Peyer's patch (tissue), 4 donors: Measurements from ENCODE around the gene C12orf57. TPM values are rescaled to one million over a fixed set of nuclear protein-coding genes. Genes with fewer than 3 reads are reported as not detected.
A peak's percentile ranks its signal among the peaks of the same experiment; 100 is the strongest.

ENCODE experiments used
- DNase-seq, 3 donors: peaks; one replicate each; pipeline ENCODE4 v3.0.0-alpha.2; 2017 to 2019
- H3K27ac ChIP-seq, 4 donors: fragments of 200-600 bp; sonication (generic); one replicate each; pipeline ENCODE4 v1.5.1; 2016 to 2019
- H3K27me3 ChIP-seq, 2 donors: fragments of 200-600 bp; sonication (generic); one replicate each; pipeline ENCODE4 v1.5.1; 2019
- H3K36me3 ChIP-seq, 3 donors: fragments of 200-600 bp; sonication (generic); one replicate each; pipeline ENCODE4 v1.5.1; 2016 to 2019
- H3K4me1 ChIP-seq, 4 donors: fragments of 200-600 bp; sonication (generic); one replicate each; pipeline ENCODE4 v1.5.1; 2016 to 2019
- H3K4me3 ChIP-seq, 4 donors: fragments of 200-600 bp; sonication (generic); 1 replicate in 3 of 4; 2 replicates in 1 of 4; pipeline ENCODE4 v1.5.1; 2016 to 2019; ENCODE audit warnings: mild to moderate bottlenecking in 1 of 4
- H3K9me3 ChIP-seq, 4 donors: fragments of 200-600 bp; sonication (generic); one replicate each; pipeline ENCODE4 v1.5.1; 2016 to 2019; ENCODE audit warnings: mild to moderate bottlenecking in 1 of 4
- POLR2A ChIP-seq, 2 donors: fragments of 450-650 bp; IDR thresholded peaks; one replicate each; pipeline ENCODE4 v1.5.1; 2017; ENCODE audit warnings: antibody characterized with exemption in 2 of 2, mild to moderate bottlenecking in 2 of 2, moderate library complexity in 2 of 2
- total RNA-seq, 4 donors: library from RNA; depleted of rRNA; stranded (reverse); fragments of >200 nt; gene quantifications; one replicate each; pipeline ENCODE4 v1.1.0, GENCODE V29; 2016
- TF ChIP-seq, protein P1 (sequence below), 6 experiments: fragments of 450-650 bp in 4 of 6; fragments of 200-600 bp in 2 of 6; sonication (generic) in 1 of 6; IDR thresholded peaks; one replicate each; pipeline ENCODE4 v1.5.1; 2017 to 2019; ENCODE audit warnings: antibody characterized with exemption in 6 of 6, mild to moderate bottlenecking in 3 of 6, moderate library complexity in 1 of 6

The C12orf57 gene
- total RNA-seq, 4 donors from 2014 or later = 146 to 339 (median 156) TPM

DNA sequence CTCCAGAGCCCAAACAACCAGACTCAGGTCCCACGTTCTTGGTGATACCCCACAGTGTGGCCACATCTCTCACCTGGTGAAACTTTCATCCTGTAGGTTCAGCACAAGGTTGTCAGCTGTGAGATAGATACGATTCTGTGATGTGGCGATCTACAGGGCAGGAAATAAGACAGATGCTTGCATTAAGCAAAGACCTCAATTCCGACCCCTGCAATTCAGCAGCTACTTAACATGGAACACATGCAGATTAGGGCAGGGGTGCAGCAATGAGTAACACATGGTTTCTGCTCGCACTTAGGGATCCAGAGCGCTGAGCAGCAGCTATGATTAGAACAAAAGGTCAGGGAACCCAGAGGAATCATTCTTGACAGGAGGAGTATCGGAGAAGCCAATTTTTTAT lies 22.5 kb downstream of the C12orf57 start:
- Histone ChIP-seq H3K4me1 (peaks cover 1 to 58% (median 25%) of the 10 kb centered on the region in 4 donors), H3K4me3 (no peak overlapping the region), H3K27ac (peak overlapping the region in 3 of 4 donors; percentile 61 to 100 (median 97)), H3K27me3 (no peaks in the 10 kb centered on the region), H3K9me3 (no peaks in the 10 kb centered on the region), H3K36me3 (peaks cover 0 to 40% (median 0%) of the 10 kb centered on the region in 3 donors)
- peak in 1 of 3 donors; percentile 33 for DNase-seq
- TF ChIP-seq POLR2A (IDR thresholded peaks at IDR 0.05) = no peak
- TF ChIP-seq, protein P1, sequence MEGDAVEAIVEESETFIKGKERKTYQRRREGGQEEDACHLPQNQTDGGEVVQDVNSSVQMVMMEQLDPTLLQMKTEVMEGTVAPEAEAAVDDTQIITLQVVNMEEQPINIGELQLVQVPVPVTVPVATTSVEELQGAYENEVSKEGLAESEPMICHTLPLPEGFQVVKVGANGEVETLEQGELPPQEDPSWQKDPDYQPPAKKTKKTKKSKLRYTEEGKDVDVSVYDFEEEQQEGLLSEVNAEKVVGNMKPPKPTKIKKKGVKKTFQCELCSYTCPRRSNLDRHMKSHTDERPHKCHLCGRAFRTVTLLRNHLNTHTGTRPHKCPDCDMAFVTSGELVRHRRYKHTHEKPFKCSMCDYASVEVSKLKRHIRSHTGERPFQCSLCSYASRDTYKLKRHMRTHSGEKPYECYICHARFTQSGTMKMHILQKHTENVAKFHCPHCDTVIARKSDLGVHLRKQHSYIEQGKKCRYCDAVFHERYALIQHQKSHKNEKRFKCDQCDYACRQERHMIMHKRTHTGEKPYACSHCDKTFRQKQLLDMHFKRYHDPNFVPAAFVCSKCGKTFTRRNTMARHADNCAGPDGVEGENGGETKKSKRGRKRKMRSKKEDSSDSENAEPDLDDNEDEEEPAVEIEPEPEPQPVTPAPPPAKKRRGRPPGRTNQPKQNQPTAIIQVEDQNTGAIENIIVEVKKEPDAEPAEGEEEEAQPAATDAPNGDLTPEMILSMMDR (IDR thresholded peaks at IDR 0.05) = no peak

DNA sequence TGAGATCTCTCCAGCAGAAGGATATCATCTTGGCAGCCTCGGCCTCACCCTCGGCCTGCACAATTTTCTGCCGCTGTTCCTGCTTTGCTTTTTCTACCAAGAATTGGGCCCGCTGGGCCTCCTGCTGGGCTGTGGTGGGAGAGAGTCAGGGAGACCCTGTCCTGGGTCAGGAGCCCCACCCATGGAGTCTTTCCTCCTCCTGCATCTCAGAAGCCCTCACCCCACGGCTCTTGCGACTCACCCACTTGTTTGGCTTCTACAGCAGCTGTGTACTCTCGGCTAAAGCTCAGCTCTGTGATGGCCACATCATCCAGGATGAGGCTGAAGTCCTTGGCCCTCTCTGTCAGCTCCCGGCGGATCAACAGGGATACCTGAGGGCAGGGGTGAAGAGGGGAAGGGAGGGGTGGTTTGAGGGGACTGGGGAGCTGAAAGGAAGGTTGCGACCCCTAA lies 23.9 kb downstream of the C12orf57 start:
- no peaks in the 10 kb centered on the region for H3K27me3 ChIP-seq
- H3K4me1 ChIP-seq = peaks cover 5 to 54% (median 18%) of the 10 kb centered on the region in 4 donors
- no peaks in the 10 kb centered on the region for H3K9me3 ChIP-seq
- H3K36me3 ChIP-seq = peaks cover 0 to 40% (median 0%) of the 10 kb centered on the region in 3 donors
- peak in 2 of 3 donors; percentile 49 to 58 for DNase-seq
- TF ChIP-seq, protein P1 (IDR thresholded peaks at IDR 0.05) = no peak
- peak in 1 of 2 donors; percentile 27 for TF ChIP-seq POLR2A (IDR thresholded peaks at IDR 0.05)
- H3K4me3 ChIP-seq = no peak overlapping the region
- peak overlapping the region in 3 of 4 donors; percentile 30 to 100 (median 93) for H3K27ac ChIP-seq

DNA sequence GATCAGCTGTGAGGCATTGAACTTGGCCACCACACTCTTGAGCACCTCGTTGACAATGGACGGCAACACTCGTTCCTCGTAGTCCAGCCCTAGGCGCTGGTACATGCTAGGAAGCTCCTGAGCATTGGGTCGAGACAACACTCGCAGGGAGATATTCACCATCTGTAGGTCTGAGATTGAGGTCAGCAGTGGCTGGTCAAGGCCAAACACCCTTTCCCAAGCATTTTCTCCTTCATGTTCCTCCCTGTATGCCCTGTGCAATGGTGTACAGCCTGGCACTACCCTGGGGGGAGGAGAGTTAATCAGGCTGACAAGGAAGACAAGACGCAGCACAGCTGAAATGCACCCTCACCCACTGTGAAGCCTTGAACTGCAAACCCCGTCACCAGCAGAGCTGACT lies 24.6 kb downstream of the C12orf57 start:
- Histone ChIP-seq H3K4me3 (peak overlapping the region in 1 of 4 donors; percentile 82), H3K4me1 (peaks cover 5 to 54% (median 18%) of the 10 kb centered on the region in 4 donors), H3K36me3 (peaks cover 0 to 40% (median 0%) of the 10 kb centered on the region in 3 donors), H3K27ac (peak overlapping the region in 3 of 4 donors; percentile 30 to 100 (median 93)), H3K27me3 (no peaks in the 10 kb centered on the region), H3K9me3 (no peaks in the 10 kb centered on the region)
- no peak for DNase-seq
- TF ChIP-seq POLR2A (IDR thresholded peaks at IDR 0.05) = no peak
- TF ChIP-seq, protein P1 (IDR thresholded peaks at IDR 0.05) = no peak

DNA sequence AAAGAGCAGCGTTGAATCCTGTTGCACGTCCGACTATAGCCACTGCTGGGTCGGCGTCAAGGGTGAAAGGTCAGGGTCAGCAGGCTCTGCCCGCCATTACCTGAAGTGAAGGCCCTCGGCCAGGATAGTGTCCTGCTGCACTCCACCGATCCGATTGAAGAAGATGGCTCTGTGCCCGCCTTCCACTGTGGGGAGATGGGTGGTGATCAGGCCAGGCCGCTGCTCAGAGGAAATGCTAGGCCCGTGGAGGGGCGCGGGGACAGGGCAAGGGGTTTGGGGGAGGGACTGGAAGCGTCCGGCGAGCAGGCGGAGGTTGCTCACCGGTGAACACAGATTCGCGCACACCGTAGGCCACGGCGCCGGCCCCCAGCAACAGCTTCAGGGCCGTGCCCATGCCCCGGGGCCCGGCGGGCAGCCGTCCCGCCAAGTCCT lies 26.3 kb downstream of the C12orf57 start:
- peak overlapping the region; percentile 73 to 86 (median 82) for H3K4me3 ChIP-seq
- peak overlapping the region; percentile 88 to 100 (median 92) for H3K27ac ChIP-seq
- DNase-seq = no peak
- no peaks in the 10 kb centered on the region for H3K9me3 ChIP-seq
- H3K36me3 ChIP-seq = peaks cover 0 to 49% (median 0%) of the 10 kb centered on the region in 3 donors
- TF ChIP-seq POLR2A (IDR thresholded peaks at IDR 0.05) = no peak
- TF ChIP-seq, protein P1 (IDR thresholded peaks at IDR 0.05) = no peak
- H3K27me3 ChIP-seq = no peaks in the 10 kb centered on the region
- peaks cover 5 to 47% (median 13%) of the 10 kb centered on the region in 4 donors for H3K4me1 ChIP-seq

DNA sequence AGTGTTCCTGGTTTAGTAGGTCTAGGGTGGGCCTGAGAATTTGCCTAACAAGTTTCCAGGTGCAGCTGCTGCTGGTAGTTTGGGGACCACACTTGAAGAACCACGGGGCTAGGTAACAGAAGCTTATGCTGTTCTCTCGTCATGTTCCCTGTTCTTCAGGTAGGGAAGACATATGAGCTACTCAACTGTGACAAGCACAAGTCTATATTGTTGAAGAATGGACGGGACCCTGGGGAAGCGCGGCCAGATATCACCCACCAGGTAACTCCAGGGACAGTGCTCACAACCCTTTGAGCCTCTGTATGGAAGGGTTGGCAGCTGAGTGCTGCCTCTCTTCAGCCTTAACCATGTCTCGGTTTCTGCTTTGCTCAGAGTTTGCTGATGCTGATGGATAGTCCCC lies 30.4 kb downstream of the C12orf57 start:
- H3K27me3 ChIP-seq = no peaks in the 10 kb centered on the region
- H3K27ac ChIP-seq = no peak overlapping the region
- peaks cover 0 to 56% (median 0%) of the 10 kb centered on the region in 3 donors for H3K36me3 ChIP-seq
- no peak overlapping the region for H3K4me3 ChIP-seq
- H3K9me3 ChIP-seq = no peaks in the 10 kb centered on the region
- no peak for DNase-seq
- no peak for TF ChIP-seq POLR2A (IDR thresholded peaks at IDR 0.05)
- TF ChIP-seq, protein P1 (IDR thresholded peaks at IDR 0.05) = no peak
- H3K4me1 ChIP-seq = peaks cover 5 to 18% (median 11%) of the 10 kb centered on the region in 4 donors
